Thyroid gland (tissue), 4 donors: Measurements from ENCODE around the gene DLG2. TPM values are rescaled to one million over a fixed set of nuclear protein-coding genes. Genes with fewer than 3 reads are reported as not detected.
"Not testable (repeated sequence)": the region's sequence is repeated elsewhere in the genome, so short reads cannot be mapped to it uniquely, and the experiment has no call there.

ENCODE experiments used
- DNase-seq, 2 donors: peaks; one replicate each; pipeline ENCODE4 v3.0.0-alpha.2; 2019
- H3K27ac ChIP-seq, 3 donors: fragments of 200-600 bp; sonication (generic); 1 replicate in 2 of 3; 2 replicates in 1 of 3; pipeline ENCODE4 v1.5.1; 2016 to 2019; ENCODE audit warnings: mild to moderate bottlenecking in 1 of 3, moderate library complexity in 1 of 3
- H3K27me3 ChIP-seq: fragments of 200-600 bp; sonication (generic); one replicate; pipeline ENCODE4 v1.5.1; 2019
- H3K36me3 ChIP-seq, 2 donors: fragments of 200-600 bp; sonication (generic); one replicate each; pipeline ENCODE4 v1.5.1; 2016 to 2019
- H3K4me1 ChIP-seq, 2 donors: fragments of 200-600 bp; sonication (generic); one replicate each; pipeline ENCODE4 v1.5.1; 2017 to 2019
- H3K4me3 ChIP-seq, 3 donors: fragments of 200-600 bp; sonication (generic); replicated peaks in 1 of 3; 1 replicate in 2 of 3; 2 replicates in 1 of 3; pipeline ENCODE4 v1.5.1; 2016; ENCODE audit warnings: mild to moderate bottlenecking in 1 of 3
- H3K9me3 ChIP-seq: fragments of 200-600 bp; sonication (generic); one replicate; pipeline ENCODE4 v1.5.1; 2017
- CTCF ChIP-seq, 6 experiments: fragments of 200-600 bp in 3 of 6; fragments of 450-650 bp in 3 of 6; sonication (generic) in 3 of 6; IDR thresholded peaks; one replicate each; pipeline ENCODE4 v1.5.1; 2016 to 2019; ENCODE audit warnings: antibody characterized with exemption in 6 of 6, mild to moderate bottlenecking in 2 of 6, inconsistent platforms in 1 of 6, moderate library complexity in 1 of 6
- POLR2A ChIP-seq, 2 donors: fragments of 450-650 bp; IDR thresholded peaks; one replicate each; pipeline ENCODE4 v1.6.1; 2017; ENCODE audit warnings: antibody characterized with exemption in 2 of 2, mild to moderate bottlenecking in 2 of 2, moderate library complexity in 1 of 2
- WGBS, 2 donors: methylation state at CpG; one replicate each; pipeline ENCODE4 v1.1.5; 2017; 5-methylcytosine and 5-hydroxymethylcytosine counted together
- intact Hi-C: fragments of 100-400 bp; cut with DNase I; formaldehyde crosslinking; loops from one replicate; pipeline ENCODE4 v1.15.1; 2023
- total RNA-seq, 4 donors: library from RNA; depleted of rRNA; stranded (reverse); fragments of >200 nt; gene quantifications; one replicate each; pipeline ENCODE4 v1.2.3, GENCODE V29; 2016

Gene DLG2
- total RNA-seq, 4 donors from 2014 or later, result 29.4 to 79.4 (median 42.4) TPM

- 57 to 69% methylated on average over 2 of the region's 2 CpGs for WGBS, 2 donors
- intact Hi-C loops, result no loop called here
- Histone ChIP-seq H3K27ac (no peak overlapping the region), H3K36me3 (no peaks in the 10 kb centered on the region), H3K4me1 (no peaks in the 10 kb centered on the region), H3K4me3 (no peak overlapping the region), H3K9me3 (no peaks in the 10 kb centered on the region), H3K27me3 (no peaks in the 10 kb centered on the region)
- TF ChIP-seq CTCF (IDR thresholded peaks at IDR 0.05) (no peak), POLR2A (IDR thresholded peaks at IDR 0.05) (no peak)
- no peak for DNase-seq
Measured at GRCh38 chr11:83438438-83438837, 2188.7 kb downstream of the DLG2 start.

GRCh38 chr11:83437939-83438338 is 2189.2 kb downstream of the DLG2 start:
- Histone ChIP-seq H3K27me3 (no peaks in the 10 kb centered on the region), H3K9me3 (no peaks in the 10 kb centered on the region), H3K4me3 (no peak overlapping the region), H3K4me1 (no peaks in the 10 kb centered on the region), H3K27ac (no peak overlapping the region), H3K36me3 (no peaks in the 10 kb centered on the region)
- no peak for DNase-seq
- no peak for TF ChIP-seq POLR2A (IDR thresholded peaks at IDR 0.05)
- no peak for TF ChIP-seq CTCF (IDR thresholded peaks at IDR 0.05)
- WGBS, 2 donors, result 79 to 90% methylated on average over 4 of the region's 4 CpGs
- intact Hi-C loops, result no loop called here

GRCh38 chr11:83436855-83437254 is 2190.3 kb downstream of the DLG2 start:
- no peak overlapping the region for H3K4me3 ChIP-seq

GRCh38 chr11:83434812-83435211 is 2192.3 kb downstream of the DLG2 start:
- DNase-seq, H3K4me3 ChIP-seq, intact Hi-C loops, H3K9me3 ChIP-seq, H3K27me3 ChIP-seq, H3K27ac ChIP-seq, H3K36me3 ChIP-seq, H3K4me1 ChIP-seq: not testable (repeated sequence)
- WGBS, 2 donors, result 67% methylated on average over 6 of the region's 6 CpGs

More at GRCh38 chr11:83436855-83437254, 2190.3 kb downstream of the DLG2 start:
- H3K9me3 ChIP-seq, result no peaks in the 10 kb centered on the region
- TF ChIP-seq CTCF (IDR thresholded peaks at IDR 0.05), result no peak
- TF ChIP-seq POLR2A (IDR thresholded peaks at IDR 0.05), result no peak
- H3K27ac ChIP-seq, result no peak overlapping the region
- 87 to 93% methylated on average over 3 of the region's 3 CpGs for WGBS, 2 donors
- H3K27me3 ChIP-seq, result no peaks in the 10 kb centered on the region
- intact Hi-C loops, result no loop called here
- DNase-seq, result no peak
- no peaks in the 10 kb centered on the region for H3K4me1 ChIP-seq
- no peaks in the 10 kb centered on the region for H3K36me3 ChIP-seq

GRCh38 chr11:83427943-83428342 is 2199.2 kb downstream of the DLG2 start:
- Histone ChIP-seq H3K4me3 (no peak overlapping the region), H3K9me3 (no peaks in the 10 kb centered on the region), H3K4me1 (no peaks in the 10 kb centered on the region), H3K27ac (no peak overlapping the region), H3K27me3 (no peaks in the 10 kb centered on the region), H3K36me3 (no peaks in the 10 kb centered on the region)
- no peak for DNase-seq
- 71 to 78% methylated on average over 2 of the region's 2 CpGs for WGBS, 2 donors
- intact Hi-C loops, result no loop called here
- TF ChIP-seq POLR2A (IDR thresholded peaks at IDR 0.05), result no peak
- TF ChIP-seq CTCF (IDR thresholded peaks at IDR 0.05), result no peak

- Histone ChIP-seq H3K36me3 (no peaks in the 10 kb centered on the region), H3K4me3 (no peak overlapping the region), H3K9me3 (no peaks in the 10 kb centered on the region), H3K27me3 (no peaks in the 10 kb centered on the region), H3K27ac (no peak overlapping the region), H3K4me1 (no peaks in the 10 kb centered on the region)
- TF ChIP-seq POLR2A (IDR thresholded peaks at IDR 0.05), result no peak
- WGBS, 2 donors, result 68 to 76% methylated on average over 2 of the region's 2 CpGs
- intact Hi-C loops, result no loop called here
- no peak for DNase-seq
Measured at GRCh38 chr11:83427501-83427900, 2199.6 kb downstream of the DLG2 start.
